Esophagus squamous epithelium (tissue), 5 donors: ENCODE data around the gene PPP2R5B. TPM values are rescaled to one million over a fixed set of nuclear protein-coding genes. Genes with fewer than 3 reads are reported as not detected.

Experiments
- DNase-seq: peaks from one replicate; lab custom pipeline; 2025; lab: John Stamatoyannopoulos, UW
- H3K27ac ChIP-seq, 4 donors: fragments of 200-600 bp; sonication (generic); one replicate each; pipeline ENCODE4 v1.5.1; 2016 to 2019; ENCODE audit warnings: mild to moderate bottlenecking in 1 of 4
- H3K27me3 ChIP-seq, 4 donors: fragments of 200-600 bp; sonication (generic); 1 replicate in 3 of 4; 2 replicates in 1 of 4; pipeline versions ENCODE4 v1.5.1 to v1.6.0; 2017 to 2021; ENCODE audit warnings: antibody characterized with exemption in 1 of 4
- H3K36me3 ChIP-seq, 3 donors: fragments of 200-600 bp; sonication (generic); one replicate each; pipeline ENCODE4 v1.5.1; 2016 to 2019
- H3K4me1 ChIP-seq, 3 donors: fragments of 200-600 bp; sonication (generic); one replicate each; pipeline ENCODE4 v1.5.1; 2017 to 2019
- H3K4me3 ChIP-seq, 4 donors: fragments of 200-600 bp; sonication (generic); 1 replicate in 3 of 4; 2 replicates in 1 of 4; pipeline ENCODE4 v1.5.1; 2016 to 2019; ENCODE audit warnings: mild to moderate bottlenecking in 2 of 4, moderate library complexity in 1 of 4
- H3K9me3 ChIP-seq, 3 donors: fragments of 200-600 bp; sonication (generic); one replicate each; pipeline ENCODE4 v1.5.1; 2016 to 2019
- CTCF ChIP-seq, 6 experiments: fragments of 450-650 bp in 4 of 6; fragments of 200-600 bp in 2 of 6; sonication (generic) in 2 of 6; IDR thresholded peaks; one replicate each; pipeline ENCODE4 v1.5.1; 2016 to 2019; ENCODE audit warnings: antibody characterized with exemption in 6 of 6, mild to moderate bottlenecking in 4 of 6, moderate library complexity in 4 of 6
- POLR2A ChIP-seq, 4 donors: fragments of 450-650 bp; IDR thresholded peaks; one replicate each; pipeline ENCODE4 v1.6.1; 2017; ENCODE audit warnings: antibody characterized with exemption in 4 of 4, mild to moderate bottlenecking in 4 of 4, moderate library complexity in 3 of 4
- WGBS, 2 donors: methylation state at CpG; one replicate each; pipeline ENCODE4 v1.1.5; 2018; 5-methylcytosine and 5-hydroxymethylcytosine counted together
- intact Hi-C: fragments of 100-400 bp; cut with DNase I; formaldehyde crosslinking; loops from one replicate; pipeline ENCODE4 v1.15.0; 2022
- total RNA-seq, 4 donors: library from RNA; depleted of rRNA; stranded (reverse); fragments of >200 nt; gene quantifications; one replicate each; pipeline ENCODE4 v1.1.0, GENCODE V29; 2016
- donor health status: DM: yes; HTN: yes; CAD: no.

Gene PPP2R5B
- total RNA-seq, 4 donors from 2014 or later, result 7.7 to 10.5 (median 8.6) TPM

GRCh38 chr11:64894812-64895452 is 29.6 kb upstream of the PPP2R5B start:
- Histone ChIP-seq H3K27me3 (no peaks in the 10 kb centered on the region), H3K36me3 (peaks cover 15 to 55% (median 15%) of the 10 kb centered on the region in 3 donors), H3K4me3 (no peak overlapping the region), H3K4me1 (peaks cover 0 to 15% (median 0%) of the 10 kb centered on the region in 3 donors), H3K27ac (no peak overlapping the region), H3K9me3 (no peaks in the 10 kb centered on the region)
- intact Hi-C loops, result loop anchor here (5.0 kb wide), 1 partner anchor 48 kb away; no protein-coding TSS in a partner anchor
- TF ChIP-seq CTCF (IDR thresholded peaks at IDR 0.05), result no peak
- no peak for TF ChIP-seq POLR2A (IDR thresholded peaks at IDR 0.05)
- DNase-seq, result no peak
- 71 to 87% methylated on average over 5 to 13 of the region's 39 CpGs for WGBS, 2 donors

GRCh38 chr11:64896448-64897022 is 28.0 kb upstream of the PPP2R5B start:
- intact Hi-C loops, result no loop called here
- Histone ChIP-seq H3K4me3 (no peak overlapping the region), H3K4me1 (peaks cover 0 to 24% (median 5%) of the 10 kb centered on the region in 3 donors), H3K27ac (no peak overlapping the region), H3K9me3 (no peaks in the 10 kb centered on the region), H3K27me3 (no peaks in the 10 kb centered on the region), H3K36me3 (peaks cover 15 to 71% (median 15%) of the 10 kb centered on the region in 3 donors)
- TF ChIP-seq POLR2A (IDR thresholded peaks at IDR 0.05), result no peak
- TF ChIP-seq CTCF (IDR thresholded peaks at IDR 0.05), result no peak
- DNase-seq, result no peak
- WGBS, 2 donors, result 100% methylated on average over 1 of the region's 14 CpGs; no CpG with 5 or more reads in 1 of the 2 donors

GRCh38 chr11:64897381-64898075 is 27.0 kb upstream of the PPP2R5B start:
- Histone ChIP-seq H3K4me3 (no peak overlapping the region), H3K27me3 (no peaks in the 10 kb centered on the region), H3K9me3 (no peaks in the 10 kb centered on the region), H3K36me3 (peaks cover 24 to 81% (median 25%) of the 10 kb centered on the region in 3 donors), H3K4me1 (peaks cover 0 to 24% (median 5%) of the 10 kb centered on the region in 3 donors), H3K27ac (no peak overlapping the region)
- whole genome bisulfite sequencing, 2 donors, result 96 to 100% methylated on average over 2 to 8 of the region's 19 CpGs
- TF ChIP-seq CTCF (IDR thresholded peaks at IDR 0.05), result no peak
- no peak for TF ChIP-seq POLR2A (IDR thresholded peaks at IDR 0.05)
- intact Hi-C loops, result no loop called here
- no peak for DNase-seq

- TF ChIP-seq CTCF (IDR thresholded peaks at IDR 0.05), result no peak
- no peak for TF ChIP-seq POLR2A (IDR thresholded peaks at IDR 0.05)
- Histone ChIP-seq H3K36me3 (peaks cover 29 to 87% (median 30%) of the 10 kb centered on the region in 3 donors), H3K27me3 (no peaks in the 10 kb centered on the region), H3K27ac (no peak overlapping the region), H3K9me3 (no peaks in the 10 kb centered on the region), H3K4me1 (peaks cover 0 to 24% (median 5%) of the 10 kb centered on the region in 3 donors), H3K4me3 (no peak overlapping the region)
- WGBS, 2 donors, result 94 to 100% methylated on average over 3 to 5 of the region's 9 CpGs
- no peak for DNase-seq
- intact Hi-C loops, result no loop called here
Measured at GRCh38 chr11:64898076-64898445, 26.4 kb upstream of the PPP2R5B start.

- peaks cover 29 to 91% (median 30%) of the 10 kb centered on the region in 3 donors for H3K36me3 ChIP-seq
- TF ChIP-seq CTCF (IDR thresholded peaks at IDR 0.05) (no peak), POLR2A (IDR thresholded peaks at IDR 0.05) (no peak)
Measured at GRCh38 chr11:64898541-64898940, 25.9 kb upstream of the PPP2R5B start.

More at GRCh38 chr11:64898541-64898940, 25.9 kb upstream of the PPP2R5B start:
- DNase-seq, result no peak
- Histone ChIP-seq H3K9me3 (no peaks in the 10 kb centered on the region), H3K4me3 (no peak overlapping the region), H3K4me1 (peaks cover 0 to 22% (median 5%) of the 10 kb centered on the region in 3 donors), H3K27ac (no peak overlapping the region), H3K27me3 (no peaks in the 10 kb centered on the region)
- 100% methylated on average over 1 to 2 of the region's 19 CpGs for WGBS, 2 donors
- intact Hi-C loops, result no loop called here
